OCI-LY7 (cell line): ENCODE measurements around the gene RPS6KL1. TPM values are rescaled to one million over a fixed set of nuclear protein-coding genes. Genes with fewer than 3 reads are reported as not detected.

Source experiments
- BruUV-seq: library from RNA; stranded (reverse); fragments of 400-500 nt; replicated peaks from 2 replicates; lab custom pipeline; 2021; lab: Mats Ljungman, UMichigan
- CTCF ChIA-PET: fragments of 300-600 bp; sonication (Branson Sonifier 250); formaldehyde crosslinking; loops from one replicate; lab custom pipeline; 2022; ENCODE audit warnings: antibody characterized with exemption; ENCODE audit not compliant: unreplicated experiment; lab: Charles Lee
- POLR2A ChIA-PET: fragments of 300-600 bp; sonication (Branson Sonifier 250); formaldehyde crosslinking; loops from one replicate; lab custom pipeline; 2022; ENCODE audit warnings: antibody characterized with exemption; lab: Charles Lee
- DNase-seq: peaks from one replicate; pipeline ENCODE4 v3.0.0-alpha.2; 2015; ENCODE audit warnings: low spot score
- H2AFZ ChIP-seq: fragments of 200-600 bp; sonication (generic), shearing (Covaris generic); 2 replicates; pipeline ENCODE4 v1.6.1; 2014; ENCODE audit warnings: mild to moderate bottlenecking, antibody characterized with exemption, low read length, moderate library complexity
- H3K27ac ChIP-seq: fragments of 200-600 bp; sonication (generic); 2 replicates; pipeline ENCODE4 v1.5.1; 2014; ENCODE audit warnings: mixed run types, low read depth, mild to moderate bottlenecking, moderate library complexity, low read length, inconsistent platforms; ENCODE audit not compliant: poor library complexity, severe bottlenecking
- H3K36me3 ChIP-seq: fragments of 200-600 bp; sonication (generic); 2 replicates; pipeline ENCODE4 v1.6.1; 2014; ENCODE audit warnings: mild to moderate bottlenecking, antibody characterized with exemption, low read length, moderate library complexity, mixed read lengths; ENCODE audit not compliant: insufficient read depth
- H3K4me1 ChIP-seq: fragments of 200-600 bp; sonication (generic); 2 replicates; pipeline ENCODE4 v1.5.1; 2014; ENCODE audit warnings: mild to moderate bottlenecking, low read length; ENCODE audit not compliant: insufficient read depth, poor library complexity, severe bottlenecking
- H3K4me2 ChIP-seq: fragments of 200-600 bp; sonication (generic); 2 replicates; pipeline ENCODE4 v1.6.1; 2014; ENCODE audit warnings: mild to moderate bottlenecking, low read length
- H3K4me3 ChIP-seq: fragments of 200-600 bp; sonication (generic); 2 replicates; pipeline ENCODE4 v1.5.1; 2014; ENCODE audit warnings: mild to moderate bottlenecking, low read depth, low read length; ENCODE audit not compliant: poor library complexity, severe bottlenecking
- H3K79me2 ChIP-seq: fragments of 200-600 bp; sonication (generic); 2 replicates; pipeline ENCODE4 v1.6.1; 2016; ENCODE audit warnings: low read depth, mild to moderate bottlenecking, low read length, moderate library complexity, mixed read lengths; ENCODE audit not compliant: insufficient read depth
- H3K9me2 ChIP-seq: fragments of 200-600 bp; sonication (generic); 2 replicates; pipeline ENCODE4 v1.6.1; 2016; ENCODE audit warnings: mild to moderate bottlenecking, low read length, mixed read lengths; ENCODE audit not compliant: insufficient read depth
- H3K9me3 ChIP-seq: fragments of 200-600 bp; sonication (generic); 2 replicates; pipeline ENCODE4 v1.6.1; 2014; ENCODE audit warnings: mild to moderate bottlenecking, mixed run types, low read length, mixed read lengths
- H4K20me1 ChIP-seq: fragments of 200-600 bp; sonication (generic); 2 replicates; pipeline ENCODE4 v1.6.1; 2014; ENCODE audit warnings: mild to moderate bottlenecking, antibody characterized with exemption, low read length, moderate library complexity, mixed read lengths; ENCODE audit not compliant: insufficient read depth
- EZH2phosphoT487 ChIP-seq: fragments of 200-600 bp; sonication (generic); IDR thresholded peaks from 2 replicates; pipeline ENCODE4 v1.6.1; 2018; ENCODE audit warnings: low read depth, borderline replicate concordance, mild to moderate bottlenecking, mixed run types, antibody characterized with exemption, low read length, moderate library complexity, mixed read lengths
- intact Hi-C: fragments of 100-400 bp; cut with micrococcal nuclease; formaldehyde crosslinking; loops from one replicate; pipeline ENCODE4 v1.10.0; 2022; ENCODE audit not compliant: unreplicated experiment
- total RNA-seq, 2 experiments: library from RNA; depleted of rRNA in 1 of 2; stranded (reverse); fragments of >200 nt in 1 of 2; shearing (Covaris generic) in 1 of 2; gene quantifications; 2 replicates each; pipeline ENCODE4 v1.2.3, GENCODE V29; 2014 to 2022
- TF ChIP-seq, protein P1 (sequence below): fragments of 200-600 bp; sonication (generic); conservative IDR thresholded peaks from 2 replicates; pipeline ENCODE4 v1.5.1; 2014; ENCODE audit warnings: mild to moderate bottlenecking, antibody characterized with exemption, low read length, moderate library complexity, mixed read lengths

The RPS6KL1 gene
- total RNA-seq, 2 experiments from 2014 or later, result 6.1 to 15.3 TPM

- Histone ChIP-seq H3K4me3 (no peak overlapping the region), H3K9me2 (no peaks in the 10 kb centered on the region), H3K27ac (no peak overlapping the region), H3K4me1 (peaks cover 6% of the 10 kb centered on the region), H3K9me3 (no peaks in the 10 kb centered on the region), H3K79me2 (no peaks in the 10 kb centered on the region), H2AFZ (no peak overlapping the region), H4K20me1 (no peaks in the 10 kb centered on the region), H3K4me2 (no peak overlapping the region), H3K36me3 (peaks cover 42% of the 10 kb centered on the region)
- TF ChIP-seq EZH2phosphoT487, result no peak
- TF ChIP-seq, protein P1, sequence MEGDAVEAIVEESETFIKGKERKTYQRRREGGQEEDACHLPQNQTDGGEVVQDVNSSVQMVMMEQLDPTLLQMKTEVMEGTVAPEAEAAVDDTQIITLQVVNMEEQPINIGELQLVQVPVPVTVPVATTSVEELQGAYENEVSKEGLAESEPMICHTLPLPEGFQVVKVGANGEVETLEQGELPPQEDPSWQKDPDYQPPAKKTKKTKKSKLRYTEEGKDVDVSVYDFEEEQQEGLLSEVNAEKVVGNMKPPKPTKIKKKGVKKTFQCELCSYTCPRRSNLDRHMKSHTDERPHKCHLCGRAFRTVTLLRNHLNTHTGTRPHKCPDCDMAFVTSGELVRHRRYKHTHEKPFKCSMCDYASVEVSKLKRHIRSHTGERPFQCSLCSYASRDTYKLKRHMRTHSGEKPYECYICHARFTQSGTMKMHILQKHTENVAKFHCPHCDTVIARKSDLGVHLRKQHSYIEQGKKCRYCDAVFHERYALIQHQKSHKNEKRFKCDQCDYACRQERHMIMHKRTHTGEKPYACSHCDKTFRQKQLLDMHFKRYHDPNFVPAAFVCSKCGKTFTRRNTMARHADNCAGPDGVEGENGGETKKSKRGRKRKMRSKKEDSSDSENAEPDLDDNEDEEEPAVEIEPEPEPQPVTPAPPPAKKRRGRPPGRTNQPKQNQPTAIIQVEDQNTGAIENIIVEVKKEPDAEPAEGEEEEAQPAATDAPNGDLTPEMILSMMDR, result no peak
- no peak for DNase-seq
- intact Hi-C loops, result no loop called here
- ChIA-PET CTCF (interaction anchor here (2.6 kb wide), 1 partner anchor 47 kb away, joined by 13 read pairs; no protein-coding TSS in a partner anchor), POLR2A (interaction anchor here (0.6 to 1.5 kb wide), 3 partner anchors 36 to 630 kb away, joined by 3 to 4 read pairs (median 3); no protein-coding TSS in a partner anchor)
- BruUV-seq, result no TSS peak
Measured at GRCh38 chr14:74907744-74908143, 15.3 kb downstream of the RPS6KL1 start.

- ChIA-PET CTCF (interaction anchor here (1.8 to 2.6 kb wide), 2 partner anchors 47 to 50 kb away, joined by 8 to 13 read pairs; no protein-coding TSS in a partner anchor), POLR2A (interaction anchor here (0.6 to 1.2 kb wide), 2 partner anchors 35 to 310 kb away, joined by 3 read pairs; no protein-coding TSS in a partner anchor)
- Histone ChIP-seq H3K36me3 (peaks cover 49% of the 10 kb centered on the region), H3K27ac (no peak overlapping the region), H3K9me3 (no peaks in the 10 kb centered on the region), H3K79me2 (no peaks in the 10 kb centered on the region), H4K20me1 (no peaks in the 10 kb centered on the region), H3K4me2 (no peak overlapping the region), H3K4me1 (peaks cover 8% of the 10 kb centered on the region), H3K9me2 (no peaks in the 10 kb centered on the region), H2AFZ (no peak overlapping the region), H3K4me3 (no peak overlapping the region)
- no TSS peak for BruUV-seq
- intact Hi-C loops, result no loop called here
- TF ChIP-seq EZH2phosphoT487, result no peak
- TF ChIP-seq, protein P1, result peak; percentile 60; the same call in 1 of the 2 replicates
- no peak for DNase-seq
Measured at GRCh38 chr14:74906925-74907521, 16.0 kb downstream of the RPS6KL1 start.
